Neural progenitor cell (in vitro differentiated cells): ENCODE data around the gene LRP1B.

Experiments
- EZH2phosphoT487 ChIP-seq: fragments of 200-600 bp; sonication (generic); IDR thresholded peaks from 2 replicates; pipeline ENCODE4 v1.6.1; 2017; ENCODE audit warnings: antibody characterized with exemption
- TF ChIP-seq, protein P1 (sequence below): fragments of 200-600 bp; sonication (generic); IDR thresholded peaks from 2 replicates; pipeline ENCODE4 v1.5.1; 2017; ENCODE audit warnings: antibody characterized with exemption, mild to moderate bottlenecking

DNA sequence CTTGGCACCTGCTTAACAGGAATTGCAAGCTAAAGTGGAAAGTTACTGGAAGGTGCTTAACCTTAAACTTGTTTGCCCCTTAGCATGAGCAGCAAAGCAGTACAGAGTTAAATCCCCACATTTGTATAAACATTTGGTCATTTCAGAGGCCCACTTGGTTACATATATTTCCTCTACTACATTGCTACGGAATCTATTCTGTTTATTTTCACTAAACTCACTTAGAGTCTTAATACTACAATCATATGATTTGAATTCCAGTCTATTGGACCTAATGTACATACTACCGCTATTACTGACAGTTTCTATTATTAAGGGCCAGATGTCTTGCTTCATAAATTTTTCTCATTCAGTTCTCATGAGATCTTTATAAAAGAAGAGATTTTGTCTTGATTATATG, 1294.0 kb downstream of the LRP1B start:
- TF ChIP-seq, protein P1, sequence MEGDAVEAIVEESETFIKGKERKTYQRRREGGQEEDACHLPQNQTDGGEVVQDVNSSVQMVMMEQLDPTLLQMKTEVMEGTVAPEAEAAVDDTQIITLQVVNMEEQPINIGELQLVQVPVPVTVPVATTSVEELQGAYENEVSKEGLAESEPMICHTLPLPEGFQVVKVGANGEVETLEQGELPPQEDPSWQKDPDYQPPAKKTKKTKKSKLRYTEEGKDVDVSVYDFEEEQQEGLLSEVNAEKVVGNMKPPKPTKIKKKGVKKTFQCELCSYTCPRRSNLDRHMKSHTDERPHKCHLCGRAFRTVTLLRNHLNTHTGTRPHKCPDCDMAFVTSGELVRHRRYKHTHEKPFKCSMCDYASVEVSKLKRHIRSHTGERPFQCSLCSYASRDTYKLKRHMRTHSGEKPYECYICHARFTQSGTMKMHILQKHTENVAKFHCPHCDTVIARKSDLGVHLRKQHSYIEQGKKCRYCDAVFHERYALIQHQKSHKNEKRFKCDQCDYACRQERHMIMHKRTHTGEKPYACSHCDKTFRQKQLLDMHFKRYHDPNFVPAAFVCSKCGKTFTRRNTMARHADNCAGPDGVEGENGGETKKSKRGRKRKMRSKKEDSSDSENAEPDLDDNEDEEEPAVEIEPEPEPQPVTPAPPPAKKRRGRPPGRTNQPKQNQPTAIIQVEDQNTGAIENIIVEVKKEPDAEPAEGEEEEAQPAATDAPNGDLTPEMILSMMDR, result no peak
- TF ChIP-seq EZH2phosphoT487, result no peak
